Measurements from ENCODE around the gene MRPL36. TPM values are rescaled to one million over a fixed set of nuclear protein-coding genes. Genes with fewer than 3 reads are reported as not detected.

Gene MRPL36
- total and polyA plus RNA-seq, 4 donors = 22.3 to 106 (median 56.3) TPM

DNA sequence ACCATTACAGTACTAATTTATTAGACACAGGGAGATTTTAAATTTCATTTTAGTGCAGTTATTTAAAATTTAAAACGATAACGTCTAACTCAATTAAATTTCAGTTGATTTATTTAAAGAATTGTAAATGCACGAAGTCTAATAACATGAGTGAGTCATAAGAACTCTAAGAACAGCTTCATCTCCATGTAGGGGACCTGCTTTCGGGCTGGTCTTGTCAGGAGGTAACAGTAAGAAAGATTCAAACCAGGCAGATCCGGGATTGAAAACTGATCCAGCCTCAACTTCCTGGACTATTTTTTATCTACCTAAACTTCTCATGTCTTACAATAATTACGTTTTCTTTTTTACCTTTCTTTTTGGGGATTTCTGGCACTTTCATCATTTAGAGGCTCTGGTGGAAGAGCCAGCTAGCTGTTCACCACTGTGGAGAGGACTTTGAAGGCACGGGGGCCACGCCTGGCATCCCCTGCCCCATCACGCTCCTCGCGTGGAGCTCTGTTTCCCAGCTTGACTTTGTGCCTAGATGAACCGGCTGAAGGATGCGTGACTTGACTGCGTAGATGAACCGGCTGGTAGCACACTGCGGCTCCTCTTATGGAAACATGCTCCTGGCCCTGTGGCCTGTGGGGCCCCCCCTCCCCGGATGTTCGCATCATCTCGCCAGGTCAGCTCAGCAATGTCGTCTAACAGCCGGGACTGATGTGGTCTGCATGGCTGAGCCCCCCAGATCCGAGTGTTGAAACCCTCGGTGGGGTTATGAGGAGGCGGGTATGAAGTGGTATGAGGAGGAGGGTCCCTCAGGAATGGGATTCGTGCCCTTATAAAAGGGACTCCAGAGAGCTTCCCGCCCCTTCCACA is 27.6 kb upstream of the MRPL36 start:
- 94% methylated on average over 26 of the region's 26 CpGs for WGBS
- Histone ChIP-seq H3K36me3 (ENCODE audit: control insufficient read depth in 4 of 4, insufficient read depth in 3 of 4, low read depth in 1 of 4, low read length in 3 of 4) (peaks cover 0 to 6% (median 4%) of the 10 kb centered on the region in 4 donors), H3K27ac (ENCODE audit: low read depth in 1 of 2, low read length in 2 of 2) (no peak overlapping the region), H3K27me3 (ENCODE audit: control insufficient read depth in 4 of 4, insufficient read depth in 4 of 4, low read length in 3 of 4) (no peaks in the 10 kb centered on the region), H3K9ac (ENCODE audit: low read depth in 1 of 2, low read length in 2 of 2) (no peak overlapping the region), H3K9me3 (ENCODE audit: control insufficient read depth in 4 of 4, low read length in 3 of 4) (no peaks in the 10 kb centered on the region), H3K4me1 (ENCODE audit: control insufficient read depth in 4 of 4, insufficient read depth in 4 of 4, low read length in 3 of 4) (no peaks in the 10 kb centered on the region), H3K4me3 (ENCODE audit: low read depth in 1 of 3, low read length in 3 of 3) (no peak overlapping the region)
- no peak for TF ChIP-seq REST (IDR thresholded peaks at IDR 0.05)
- no peak for TF ChIP-seq FOXA2 (IDR thresholded peaks at IDR 0.05)
- TF ChIP-seq YY1 (IDR thresholded peaks at IDR 0.05) = no peak
- TF ChIP-seq EGR1 (IDR thresholded peaks at IDR 0.05; ENCODE audit: low read depth in 2 of 2) = no peak
- no peak for TF ChIP-seq GABPA (IDR thresholded peaks at IDR 0.05 in 1 of 2, conservative IDR thresholded peaks at IDR 0.05 in 1 of 2)
- TF ChIP-seq, protein P1, sequence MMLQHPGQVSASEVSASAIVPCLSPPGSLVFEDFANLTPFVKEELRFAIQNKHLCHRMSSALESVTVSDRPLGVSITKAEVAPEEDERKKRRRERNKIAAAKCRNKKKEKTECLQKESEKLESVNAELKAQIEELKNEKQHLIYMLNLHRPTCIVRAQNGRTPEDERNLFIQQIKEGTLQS (IDR thresholded peaks at IDR 0.05) = no peak
- TF ChIP-seq RXRA (IDR thresholded peaks at IDR 0.05) = no peak
- TF ChIP-seq NR2F2 (IDR thresholded peaks at IDR 0.05) = no peak
- TF ChIP-seq JUND (IDR thresholded peaks at IDR 0.05) = no peak
- no peak for TF ChIP-seq CTCF (IDR thresholded peaks at IDR 0.05; ENCODE audit: low read depth, low read length, missing input control)
- no peak for TF ChIP-seq HNF4G (IDR thresholded peaks at IDR 0.05)
- no peak for TF ChIP-seq SP1 (IDR thresholded peaks at IDR 0.05)
- TF ChIP-seq, protein P2, sequence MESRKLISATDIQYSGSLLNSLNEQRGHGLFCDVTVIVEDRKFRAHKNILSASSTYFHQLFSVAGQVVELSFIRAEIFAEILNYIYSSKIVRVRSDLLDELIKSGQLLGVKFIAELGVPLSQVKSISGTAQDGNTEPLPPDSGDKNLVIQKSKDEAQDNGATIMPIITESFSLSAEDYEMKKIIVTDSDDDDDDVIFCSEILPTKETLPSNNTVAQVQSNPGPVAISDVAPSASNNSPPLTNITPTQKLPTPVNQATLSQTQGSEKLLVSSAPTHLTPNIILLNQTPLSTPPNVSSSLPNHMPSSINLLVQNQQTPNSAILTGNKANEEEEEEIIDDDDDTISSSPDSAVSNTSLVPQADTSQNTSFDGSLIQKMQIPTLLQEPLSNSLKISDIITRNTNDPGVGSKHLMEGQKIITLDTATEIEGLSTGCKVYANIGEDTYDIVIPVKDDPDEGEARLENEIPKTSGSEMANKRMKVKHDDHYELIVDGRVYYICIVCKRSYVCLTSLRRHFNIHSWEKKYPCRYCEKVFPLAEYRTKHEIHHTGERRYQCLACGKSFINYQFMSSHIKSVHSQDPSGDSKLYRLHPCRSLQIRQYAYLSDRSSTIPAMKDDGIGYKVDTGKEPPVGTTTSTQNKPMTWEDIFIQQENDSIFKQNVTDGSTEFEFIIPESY (IDR thresholded peaks at IDR 0.05) = no peak
- TF ChIP-seq MAX (IDR thresholded peaks at IDR 0.05) = no peak
- TF ChIP-seq HNF4A (conservative IDR thresholded peaks at IDR 0.05) = no peak
- TF ChIP-seq RAD21 (IDR thresholded peaks at IDR 0.05) = no peak
- no peak for TF ChIP-seq FOXA1 (IDR thresholded peaks at IDR 0.05)
- TF ChIP-seq TAF1 (conservative IDR thresholded peaks at IDR 0.05) = no peak
- DNase-seq (ENCODE audit: low spot score) = no peak
